ENCODE results near the gene C11orf97.
A peak's percentile ranks its signal among the peaks of the same experiment; 100 is the strongest.
"Not testable (repeated sequence)": the region's sequence is repeated elsewhere in the genome, so short reads cannot be mapped to it uniquely, and the experiment has no call there.

C11orf97 gene

GRCh38 chr11:94525546-94526324 is 13.5 kb downstream of the C11orf97 start:
- DNase-seq (ENCODE audit: low spot score) (peak; percentile 61), FAIRE-seq (no peak)

DNA sequence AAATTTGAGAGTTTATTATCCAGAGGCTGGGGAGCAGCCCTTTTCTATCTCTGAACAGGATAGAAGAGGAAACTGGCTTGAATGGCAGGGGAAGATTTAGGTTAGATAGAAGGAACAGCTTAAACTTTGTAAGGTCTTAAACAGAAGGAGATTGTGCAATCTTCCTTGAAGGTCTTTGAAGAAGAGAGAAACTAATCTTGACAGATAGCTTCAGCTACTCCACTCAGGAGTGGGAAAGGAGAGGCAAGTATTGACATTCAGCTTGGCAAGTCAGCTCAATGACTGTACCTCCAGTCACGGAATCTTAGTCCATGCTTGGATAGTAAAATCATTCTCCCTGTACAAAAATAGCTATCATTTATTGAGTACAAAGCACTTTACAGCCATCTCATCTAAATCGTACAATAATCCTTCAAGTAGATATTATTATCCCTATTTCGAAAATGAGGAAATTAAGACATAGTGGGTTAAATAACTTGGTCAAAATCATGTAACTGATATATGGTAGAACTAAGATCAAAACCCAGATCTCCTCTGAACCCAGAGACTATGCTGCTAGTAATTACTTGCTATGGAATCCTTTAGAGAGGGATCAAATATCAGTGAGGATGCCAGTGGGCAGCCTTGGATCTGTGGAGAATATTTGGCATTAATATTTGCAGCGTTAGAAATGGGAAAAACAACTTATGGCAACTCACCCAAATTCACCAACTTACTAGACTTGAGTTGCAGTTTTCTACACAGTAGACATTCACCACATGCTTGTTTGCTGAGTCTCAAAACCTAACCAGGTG is 14.6 kb downstream of the C11orf97 start:
- FAIRE-seq (no peak), DNase-seq (ENCODE audit: low spot score) (no peak)

GRCh38 chr11:94528551-94528950 is 16.3 kb downstream of the C11orf97 start:
- DNase-seq (ENCODE audit: low spot score) (no peak), FAIRE-seq (no peak)

DNA sequence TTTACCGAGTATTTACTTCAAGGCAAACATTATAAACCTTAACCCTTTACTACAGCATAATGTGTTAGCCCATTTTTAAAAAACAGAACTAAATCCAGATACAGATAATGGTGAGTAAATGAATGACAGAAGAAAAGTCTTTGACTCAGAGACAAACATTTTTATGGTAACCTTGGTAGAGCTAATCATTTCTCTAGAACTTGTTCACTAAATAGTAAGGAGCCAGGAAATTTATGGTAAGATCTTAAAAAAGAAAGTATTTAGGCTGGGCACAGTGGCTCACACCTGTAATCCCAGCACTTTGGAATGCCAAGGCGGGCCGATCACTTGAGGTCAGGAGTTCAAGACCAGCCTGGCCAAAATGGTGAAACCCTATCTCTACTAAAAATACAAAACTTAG is 19.9 kb downstream of the C11orf97 start:
- FAIRE-seq (no peak), DNase-seq (ENCODE audit: low spot score) (no peak)

GRCh38 chr11:94533206-94533605 is 20.9 kb downstream of the C11orf97 start:
- DNase-seq (ENCODE audit: low spot score): no peak
- FAIRE-seq: no peak

- no peak for DNase-seq (ENCODE audit: low spot score)
Measured at GRCh38 chr11:94533696-94534630, 21.7 kb downstream of the C11orf97 start.

GRCh38 chr11:94536386-94536785 is 24.1 kb downstream of the C11orf97 start:
- FAIRE-seq: no peak
- no peak for DNase-seq (ENCODE audit: low spot score)

More at GRCh38 chr11:94533696-94534630, 21.7 kb downstream of the C11orf97 start:
- no peak for FAIRE-seq

GRCh38 chr11:94537031-94537600 is 24.9 kb downstream of the C11orf97 start:
- FAIRE-seq (no peak), DNase-seq (ENCODE audit: low spot score) (no peak)

DNA sequence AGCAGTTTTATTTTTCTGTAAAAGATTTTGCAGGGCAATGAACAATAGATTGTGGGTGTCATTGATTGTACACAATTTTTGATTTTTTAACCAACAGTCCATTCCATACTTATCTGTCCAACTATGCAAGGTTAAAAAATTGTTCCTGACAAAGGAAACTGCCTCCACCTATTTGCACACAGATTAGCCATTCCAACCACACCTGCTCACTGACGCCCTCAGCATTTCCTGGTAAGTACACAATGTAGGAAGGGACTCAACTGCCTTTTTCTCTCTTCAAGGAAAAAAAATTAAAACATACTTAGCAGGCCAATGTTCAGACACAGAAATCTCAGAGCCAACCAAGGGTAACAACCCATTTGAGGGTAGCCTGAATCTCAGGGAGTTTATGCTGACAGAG is 27.2 kb downstream of the C11orf97 start:
- no peak for FAIRE-seq
- DNase-seq (ENCODE audit: low spot score): no peak

DNA sequence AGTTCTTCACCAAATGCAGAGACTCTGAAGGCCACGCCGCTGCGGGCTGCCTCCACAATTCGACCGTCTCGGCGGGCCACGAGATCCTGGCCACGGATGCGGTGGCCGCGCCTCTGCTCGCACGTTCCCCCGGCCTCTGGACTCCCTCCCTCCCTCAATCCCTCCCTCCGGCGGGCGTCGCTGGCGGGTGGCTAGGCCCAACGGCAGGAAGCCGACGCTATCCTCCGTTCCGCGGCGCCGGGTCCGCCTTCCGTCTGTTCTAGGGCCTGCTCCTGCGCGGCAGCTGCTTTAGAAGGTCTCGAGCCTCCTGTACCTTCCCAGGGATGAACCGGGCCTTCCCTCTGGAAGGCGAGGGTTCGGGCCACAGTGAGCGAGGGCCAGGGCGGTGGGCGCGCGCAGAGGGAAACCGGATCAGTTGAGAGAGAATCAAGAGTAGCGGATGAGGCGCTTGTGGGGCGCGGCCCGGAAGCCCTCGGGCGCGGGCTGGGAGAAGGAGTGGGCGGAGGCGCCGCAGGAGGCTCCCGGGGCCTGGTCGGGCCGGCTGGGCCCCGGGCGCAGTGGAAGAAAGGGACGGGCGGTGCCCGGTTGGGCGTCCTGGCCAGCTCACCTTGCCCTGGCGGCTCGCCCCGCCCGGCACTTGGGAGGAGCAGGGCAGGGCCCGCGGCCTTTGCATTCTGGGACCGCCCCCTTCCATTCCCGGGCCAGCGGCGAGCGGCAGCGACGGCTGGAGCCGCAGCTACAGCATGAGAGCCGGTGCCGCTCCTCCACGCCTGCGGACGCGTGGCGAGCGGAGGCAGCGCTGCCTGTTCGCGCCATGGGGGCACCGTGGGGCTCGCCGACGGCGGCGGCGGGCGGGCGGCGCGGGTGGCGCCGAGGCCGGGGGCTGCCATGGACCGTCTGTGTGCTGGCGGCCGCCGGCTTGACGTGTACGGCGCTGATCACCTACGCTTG is 31.7 kb downstream of the C11orf97 start, which contains the start of gene FUT4:
FUT4 (plus strand) TSS at position 227 of the 951 bp plus-strand sequence; CDS start at position 440, 213 bp downstream.
- DNase-seq (ENCODE audit: low spot score) (peak; percentile 90), FAIRE-seq (peak; percentile 40)

GRCh38 chr11:94544646-94545263 is 32.5 kb downstream of the C11orf97 start:
- FAIRE-seq (no peak), DNase-seq (ENCODE audit: low spot score) (no peak)

DNA sequence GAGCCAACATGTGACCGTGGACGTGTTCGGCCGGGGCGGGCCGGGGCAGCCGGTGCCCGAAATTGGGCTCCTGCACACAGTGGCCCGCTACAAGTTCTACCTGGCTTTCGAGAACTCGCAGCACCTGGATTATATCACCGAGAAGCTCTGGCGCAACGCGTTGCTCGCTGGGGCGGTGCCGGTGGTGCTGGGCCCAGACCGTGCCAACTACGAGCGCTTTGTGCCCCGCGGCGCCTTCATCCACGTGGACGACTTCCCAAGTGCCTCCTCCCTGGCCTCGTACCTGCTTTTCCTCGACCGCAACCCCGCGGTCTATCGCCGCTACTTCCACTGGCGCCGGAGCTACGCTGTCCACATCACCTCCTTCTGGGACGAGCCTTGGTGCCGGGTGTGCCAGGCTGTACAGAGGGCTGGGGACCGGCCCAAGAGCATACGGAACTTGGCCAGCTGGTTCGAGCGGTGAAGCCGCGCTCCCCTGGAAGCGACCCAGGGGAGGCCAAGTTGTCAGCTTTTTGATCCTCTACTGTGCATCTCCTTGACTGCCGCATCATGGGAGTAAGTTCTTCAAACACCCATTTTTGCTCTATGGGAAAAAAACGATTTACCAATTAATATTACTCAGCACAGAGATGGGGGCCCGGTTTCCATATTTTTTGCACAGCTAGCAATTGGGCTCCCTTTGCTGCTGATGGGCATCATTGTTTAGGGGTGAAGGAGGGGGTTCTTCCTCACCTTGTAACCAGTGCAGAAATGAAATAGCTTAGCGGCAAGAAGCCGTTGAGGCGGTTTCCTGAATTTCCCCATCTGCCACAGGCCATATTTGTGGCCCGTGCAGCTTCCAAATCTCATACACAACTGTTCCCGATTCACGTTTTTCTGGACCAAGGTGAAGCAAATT is 33.3 kb downstream of the C11orf97 start:
- DNase-seq (ENCODE audit: low spot score): no peak
- FAIRE-seq: no peak

GRCh38 chr11:94546162-94546470 is 33.9 kb downstream of the C11orf97 start:
- DNase-seq (ENCODE audit: low spot score): no peak

GRCh38 chr11:94546886-94547285 is 34.6 kb downstream of the C11orf97 start:
- DNase-seq (ENCODE audit: low spot score): no peak
- FAIRE-seq: no peak

More at GRCh38 chr11:94546162-94546470, 33.9 kb downstream of the C11orf97 start:
- FAIRE-seq: no peak

- FAIRE-seq (no peak), DNase-seq (ENCODE audit: low spot score) (no peak)
Measured at GRCh38 chr11:94549146-94549545, 36.9 kb downstream of the C11orf97 start.

GRCh38 chr11:94550513-94550912 is 38.3 kb downstream of the C11orf97 start:
- FAIRE-seq: no peak

DNA sequence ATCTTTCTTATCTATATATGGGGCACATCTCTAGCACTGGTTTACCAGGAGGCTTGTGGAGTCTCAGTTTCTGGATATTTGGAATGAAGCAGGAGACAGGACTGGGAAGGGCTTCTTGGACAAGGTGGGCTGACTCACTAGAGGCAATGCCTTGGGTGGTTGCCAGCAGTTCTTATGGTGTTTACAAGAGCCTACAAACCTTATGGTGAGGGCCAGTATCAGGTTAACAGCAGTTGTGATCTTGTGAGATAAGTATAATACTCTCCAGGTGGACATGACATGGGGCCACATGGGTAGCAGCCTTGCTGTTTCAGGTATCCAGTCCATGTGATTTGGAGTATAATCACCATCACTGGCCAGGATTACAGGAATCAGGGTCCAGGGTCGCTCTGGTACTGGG is 41.7 kb downstream of the C11orf97 start:
- no peak for DNase-seq (ENCODE audit: low spot score)
- no peak for FAIRE-seq

More at GRCh38 chr11:94550513-94550912, 38.3 kb downstream of the C11orf97 start:
- DNase-seq (ENCODE audit: low spot score): no peak

DNA sequence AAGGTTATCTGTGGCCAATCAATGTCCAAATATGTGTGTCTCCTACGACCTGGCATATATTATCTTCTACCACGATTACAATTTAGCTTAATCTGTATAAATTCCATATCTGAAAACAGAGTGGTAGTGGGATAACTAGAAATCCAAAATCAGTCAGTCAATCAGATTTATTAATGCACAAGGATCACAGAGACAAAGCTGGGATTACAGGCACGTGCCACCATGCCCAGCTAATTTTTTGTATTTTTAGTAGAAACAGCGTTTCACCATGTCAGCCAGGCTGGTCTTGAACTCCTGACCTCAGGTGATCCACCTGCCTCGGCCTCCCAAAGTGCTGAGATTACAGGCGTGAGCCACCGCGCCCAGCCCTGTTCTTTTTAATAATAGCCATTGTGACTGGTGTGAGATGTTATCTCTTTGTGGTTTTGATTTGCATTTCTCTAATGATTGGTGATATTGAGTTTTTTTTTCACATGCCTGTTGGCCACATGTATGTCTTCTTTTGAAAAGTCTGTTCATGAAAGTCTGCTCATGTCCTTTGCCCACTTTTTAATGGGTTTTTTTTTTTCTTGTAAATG is 43.6 kb downstream of the C11orf97 start:
- not testable (repeated sequence) for FAIRE-seq; DNase-seq (ENCODE audit: low spot score)

All from urothelium cell line (cell line).